Glutamatergic neuron (in vitro differentiated cells): Measurements from ENCODE around the gene CATSPER3. TPM values are rescaled to one million over a fixed set of nuclear protein-coding genes. Genes with fewer than 3 reads are reported as not detected.

Experiments used
- DNase-seq: peaks from one replicate; pipeline ENCODE4 v3.0.0; 2022
- H3K27ac Mint-ChIP-seq: one replicate; pipeline ENCODE4 v1.8.0; 2020; ENCODE audit warnings: mild to moderate bottlenecking, mixed read lengths, inconsistent platforms; ENCODE audit not compliant: unreplicated experiment
- H3K27me3 Mint-ChIP-seq: one replicate; pipeline ENCODE4 v1.8.0; 2020; ENCODE audit warnings: mild to moderate bottlenecking, moderate library complexity, mixed read lengths, inconsistent platforms; ENCODE audit not compliant: unreplicated experiment
- H3K36me3 Mint-ChIP-seq: one replicate; pipeline ENCODE4 v1.8.0; 2020; ENCODE audit warnings: mild to moderate bottlenecking, mixed read lengths, inconsistent platforms; ENCODE audit not compliant: unreplicated experiment
- H3K4me1 Mint-ChIP-seq: one replicate; pipeline ENCODE4 v1.8.0; 2020; ENCODE audit warnings: mild to moderate bottlenecking, low read depth, mixed read lengths, inconsistent platforms; ENCODE audit not compliant: unreplicated experiment
- H3K4me3 Mint-ChIP-seq: one replicate; pipeline ENCODE4 v1.8.0; 2020; ENCODE audit warnings: mild to moderate bottlenecking, mixed read lengths, inconsistent platforms; ENCODE audit not compliant: unreplicated experiment
- H3K9me3 Mint-ChIP-seq: one replicate; pipeline ENCODE4 v1.8.0; 2020; ENCODE audit warnings: mild to moderate bottlenecking, moderate library complexity, mixed read lengths, inconsistent platforms; ENCODE audit not compliant: unreplicated experiment
- CTCF ChIP-seq: fragments of 200-600 bp; sonication (generic); IDR thresholded peaks from one replicate; pipeline ENCODE4 v1.5.0; 2021; ENCODE audit not compliant: partially characterized antibody, unreplicated experiment
- total RNA-seq: library from RNA; stranded (reverse); fragmentation: NEBNext Ultra II Directional; extraction: Animal tissue kit (Norgen Biotek cat#: 25700); gene quantifications from one replicate; pipeline ENCODE4 v1.2.1, GENCODE V29; 2021; ENCODE audit not compliant: unreplicated experiment

CATSPER3 gene
- total RNA-seq, 1 donor from 2014 or later: 0.54 TPM

DNA sequence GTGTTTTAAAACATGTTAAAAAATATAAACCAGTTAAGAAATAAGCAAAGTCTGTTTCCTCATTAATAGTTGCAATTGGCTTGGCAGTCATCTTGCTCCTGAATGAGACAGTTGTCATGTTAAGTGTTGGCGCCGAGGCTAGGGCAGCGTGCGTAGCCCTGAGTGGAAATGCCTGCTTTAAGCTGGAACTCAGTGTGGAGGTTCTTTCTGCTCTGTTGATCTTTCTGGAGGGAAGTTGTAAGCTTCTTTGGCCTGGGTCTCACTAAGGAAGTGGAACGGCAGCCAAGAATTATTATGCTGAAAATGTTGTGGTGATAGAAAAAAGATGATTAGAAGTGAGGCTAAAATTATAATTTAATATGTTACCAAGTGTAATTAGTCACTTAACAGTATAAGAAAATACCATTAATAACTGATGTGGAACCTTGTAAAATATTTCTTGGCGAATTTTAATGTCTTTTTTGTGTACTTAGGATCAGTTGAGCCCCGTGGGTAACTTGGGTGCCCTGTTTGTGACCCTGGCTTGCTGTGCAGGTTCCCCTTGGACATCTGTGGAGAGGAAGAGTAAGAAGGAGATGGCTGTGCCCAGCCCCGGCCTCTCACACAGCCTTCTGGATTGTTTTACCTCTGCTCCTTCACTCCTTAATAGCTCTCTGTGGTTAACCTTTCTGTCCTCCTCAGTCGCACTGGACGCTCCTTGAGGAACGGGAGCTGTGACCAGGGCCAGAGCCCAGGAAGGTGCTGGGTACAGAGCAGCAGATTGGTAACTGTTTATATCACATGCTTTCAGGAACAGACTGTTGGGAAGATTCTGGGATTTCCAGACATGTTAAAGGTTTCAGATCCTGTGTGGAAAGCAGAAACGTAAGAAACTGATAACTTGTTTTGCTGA lies 31.8 kb upstream of the CATSPER3 start:
- no peaks in the 10 kb centered on the region for H3K4me1 Mint-ChIP-seq
- H3K27me3 Mint-ChIP-seq: no peaks in the 10 kb centered on the region
- no peak overlapping the region for H3K4me3 Mint-ChIP-seq
- no peak for DNase-seq
- no peaks in the 10 kb centered on the region for H3K36me3 Mint-ChIP-seq
- TF ChIP-seq CTCF: no peak
- H3K9me3 Mint-ChIP-seq: no peaks in the 10 kb centered on the region
- no peak overlapping the region for H3K27ac Mint-ChIP-seq

DNA sequence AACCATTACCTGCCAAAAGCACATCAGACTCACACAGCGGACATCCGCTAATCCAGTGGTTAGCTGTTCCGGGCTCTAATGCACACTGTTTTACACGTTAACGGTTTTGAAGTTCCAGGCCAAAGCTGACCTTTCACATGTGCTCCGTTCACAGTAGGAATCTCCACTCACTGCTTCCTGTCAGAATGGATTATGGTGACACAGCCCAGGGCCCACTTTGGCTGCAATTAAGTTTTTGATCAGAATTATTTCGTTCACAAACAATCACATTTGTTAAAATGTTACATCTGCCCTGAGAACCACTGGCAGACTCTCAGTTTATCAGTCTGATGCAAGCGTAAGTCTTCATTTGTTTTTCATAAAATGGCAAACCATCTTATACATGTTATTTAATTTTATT lies 30.2 kb upstream of the CATSPER3 start:
- no peak for DNase-seq
- no peaks in the 10 kb centered on the region for H3K4me1 Mint-ChIP-seq
- H3K9me3 Mint-ChIP-seq: no peaks in the 10 kb centered on the region
- no peak overlapping the region for H3K27ac Mint-ChIP-seq
- H3K36me3 Mint-ChIP-seq: no peaks in the 10 kb centered on the region
- no peak overlapping the region for H3K4me3 Mint-ChIP-seq
- TF ChIP-seq CTCF: no peak
- no peaks in the 10 kb centered on the region for H3K27me3 Mint-ChIP-seq

DNA sequence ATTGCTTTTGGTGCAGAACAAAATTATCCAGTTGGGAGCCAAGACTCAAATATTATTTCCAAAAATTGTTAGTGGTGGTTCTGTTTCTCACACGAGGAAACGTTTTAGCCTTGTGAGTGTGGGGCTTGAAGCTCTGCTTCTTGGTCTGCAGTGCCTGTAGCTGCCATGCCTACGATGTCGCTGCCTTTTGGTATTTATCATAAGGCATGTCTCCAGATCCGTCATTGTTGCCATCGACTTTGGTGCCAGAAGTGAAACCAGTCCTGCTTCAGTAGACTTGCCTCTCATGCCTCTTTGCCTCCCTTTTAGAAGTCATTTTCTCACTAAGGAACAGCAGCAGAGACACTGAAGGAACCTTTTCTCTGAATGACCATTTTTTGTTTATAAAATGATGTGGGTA lies 29.7 kb upstream of the CATSPER3 start:
- no peak overlapping the region for H3K27ac Mint-ChIP-seq
- H3K4me1 Mint-ChIP-seq: no peaks in the 10 kb centered on the region
- TF ChIP-seq CTCF: no peak
- no peak overlapping the region for H3K4me3 Mint-ChIP-seq
- no peaks in the 10 kb centered on the region for H3K9me3 Mint-ChIP-seq
- no peaks in the 10 kb centered on the region for H3K36me3 Mint-ChIP-seq
- H3K27me3 Mint-ChIP-seq: no peaks in the 10 kb centered on the region
- no peak for DNase-seq

GRCh38 chr5:134939500-134939899 lies 28.2 kb upstream of the CATSPER3 start:
- no peak overlapping the region for H3K27ac Mint-ChIP-seq
- no peaks in the 10 kb centered on the region for H3K36me3 Mint-ChIP-seq
- no peak for DNase-seq
- H3K4me3 Mint-ChIP-seq: no peak overlapping the region
- TF ChIP-seq CTCF: no peak
- no peaks in the 10 kb centered on the region for H3K9me3 Mint-ChIP-seq
- H3K27me3 Mint-ChIP-seq: no peaks in the 10 kb centered on the region
- H3K4me1 Mint-ChIP-seq: no peaks in the 10 kb centered on the region

GRCh38 chr5:134943547-134943946 lies 24.2 kb upstream of the CATSPER3 start:
- DNase-seq: no peak
- Mint-ChIP-seq H3K4me3 (no peak overlapping the region), H3K27me3 (no peaks in the 10 kb centered on the region), H3K4me1 (no peaks in the 10 kb centered on the region), H3K27ac (no peak overlapping the region), H3K9me3 (no peaks in the 10 kb centered on the region), H3K36me3 (no peaks in the 10 kb centered on the region)
- no peak for TF ChIP-seq CTCF
